ENCODE data around the gene ZCCHC17.

Gene ZCCHC17

DNA sequence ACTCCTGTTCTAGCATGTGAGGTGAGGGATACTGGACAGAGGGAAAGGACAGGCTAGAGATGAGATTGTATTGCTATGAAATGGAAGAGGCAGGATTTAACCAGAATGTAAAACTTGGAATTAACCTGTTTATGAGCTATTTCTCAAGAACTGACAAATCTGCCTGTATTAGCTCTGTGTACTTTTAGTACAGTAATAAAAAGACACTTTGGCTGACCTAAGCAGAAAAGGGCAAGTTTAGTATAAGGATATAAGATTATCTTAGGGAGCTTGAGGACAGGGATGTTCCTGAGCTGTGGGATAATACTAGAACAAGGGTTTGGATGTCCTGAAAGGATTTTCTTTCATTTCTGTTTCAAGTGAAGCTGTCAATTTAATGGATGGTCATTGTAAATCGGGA is 11.2 kb downstream of the ZCCHC17 start:
- TF ChIP-seq, protein P1, sequence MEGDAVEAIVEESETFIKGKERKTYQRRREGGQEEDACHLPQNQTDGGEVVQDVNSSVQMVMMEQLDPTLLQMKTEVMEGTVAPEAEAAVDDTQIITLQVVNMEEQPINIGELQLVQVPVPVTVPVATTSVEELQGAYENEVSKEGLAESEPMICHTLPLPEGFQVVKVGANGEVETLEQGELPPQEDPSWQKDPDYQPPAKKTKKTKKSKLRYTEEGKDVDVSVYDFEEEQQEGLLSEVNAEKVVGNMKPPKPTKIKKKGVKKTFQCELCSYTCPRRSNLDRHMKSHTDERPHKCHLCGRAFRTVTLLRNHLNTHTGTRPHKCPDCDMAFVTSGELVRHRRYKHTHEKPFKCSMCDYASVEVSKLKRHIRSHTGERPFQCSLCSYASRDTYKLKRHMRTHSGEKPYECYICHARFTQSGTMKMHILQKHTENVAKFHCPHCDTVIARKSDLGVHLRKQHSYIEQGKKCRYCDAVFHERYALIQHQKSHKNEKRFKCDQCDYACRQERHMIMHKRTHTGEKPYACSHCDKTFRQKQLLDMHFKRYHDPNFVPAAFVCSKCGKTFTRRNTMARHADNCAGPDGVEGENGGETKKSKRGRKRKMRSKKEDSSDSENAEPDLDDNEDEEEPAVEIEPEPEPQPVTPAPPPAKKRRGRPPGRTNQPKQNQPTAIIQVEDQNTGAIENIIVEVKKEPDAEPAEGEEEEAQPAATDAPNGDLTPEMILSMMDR (IDR thresholded peaks at IDR 0.05; ENCODE audit: low read length, missing control alignments), result no peak
- H3K4me3 ChIP-seq (replicated peaks; ENCODE audit: low read depth, low read length), result no peak overlapping the region
- DNase-seq (ENCODE audit: low read depth), result no peak

DNA sequence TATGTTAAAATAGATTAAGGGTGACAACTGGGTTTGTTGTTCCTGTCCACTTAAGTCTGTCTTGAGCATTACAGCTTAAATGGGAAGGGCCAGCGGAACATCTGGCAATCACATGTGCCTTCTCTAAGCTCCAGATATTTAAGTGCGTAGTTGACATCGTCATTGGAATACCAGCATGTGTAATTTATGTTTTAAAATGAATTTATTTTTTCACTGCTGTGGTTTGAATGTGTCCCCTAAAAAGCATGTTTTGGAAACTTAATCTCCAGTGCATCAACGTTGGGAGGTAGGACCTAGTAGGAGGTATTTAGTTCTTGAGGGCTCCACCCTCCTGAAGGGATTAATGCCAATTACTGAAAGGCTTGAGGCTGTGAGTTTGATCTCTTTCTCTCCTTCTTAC is 13.4 kb downstream of the ZCCHC17 start:
- H3K4me3 ChIP-seq (replicated peaks; ENCODE audit: low read depth, low read length), result no peak overlapping the region
- TF ChIP-seq, protein P1 (IDR thresholded peaks at IDR 0.05; ENCODE audit: low read length, missing control alignments), result no peak
- no peak for DNase-seq (ENCODE audit: low read depth)

DNA sequence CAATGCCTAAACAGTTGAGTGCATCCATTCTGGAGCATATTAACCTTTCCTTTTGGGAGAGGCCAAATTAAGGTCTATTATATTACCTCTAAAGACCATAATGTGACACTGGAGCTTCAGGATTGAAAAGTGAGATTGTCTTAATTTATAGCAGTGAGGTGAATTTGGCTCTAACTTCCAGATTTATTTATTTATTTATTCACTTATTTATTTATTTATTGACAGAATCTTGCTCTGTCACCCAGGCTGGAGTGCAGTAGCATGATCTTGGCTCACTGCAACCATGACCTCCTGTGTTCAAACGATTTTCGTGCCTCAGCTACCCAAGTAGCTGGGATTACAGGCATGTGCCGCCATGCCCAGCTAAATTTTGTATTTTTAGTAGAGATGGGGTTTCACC is 19.1 kb downstream of the ZCCHC17 start:
- DNase-seq (ENCODE audit: low read depth), result no peak
- TF ChIP-seq, protein P1 (IDR thresholded peaks at IDR 0.05; ENCODE audit: low read length, missing control alignments), result no peak
- no peak overlapping the region for H3K4me3 ChIP-seq (replicated peaks; ENCODE audit: low read depth, low read length)

DNA sequence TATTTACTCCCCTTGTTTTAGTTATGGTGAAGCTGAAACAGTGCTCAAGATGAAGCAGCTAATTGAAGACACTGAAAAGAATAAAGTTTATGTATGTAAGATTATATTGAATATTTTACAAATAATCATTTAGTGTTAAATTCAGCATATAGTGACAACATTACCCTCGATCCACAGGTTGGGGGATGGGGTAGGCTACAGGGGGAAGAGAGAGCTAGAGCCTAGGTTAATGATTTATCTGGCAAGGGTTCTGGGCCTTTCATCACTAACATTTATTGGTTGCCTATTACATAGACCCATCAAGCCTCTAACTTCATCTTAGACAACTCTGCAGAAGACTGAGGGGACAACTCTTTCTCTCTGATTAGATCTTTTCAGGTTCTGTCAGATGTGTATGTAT is 21.3 kb downstream of the ZCCHC17 start:
- TF ChIP-seq, protein P1 (IDR thresholded peaks at IDR 0.05; ENCODE audit: low read length, missing control alignments), result no peak
- H3K4me3 ChIP-seq (replicated peaks; ENCODE audit: low read depth, low read length), result no peak overlapping the region
- DNase-seq (ENCODE audit: low read depth), result no peak

DNA sequence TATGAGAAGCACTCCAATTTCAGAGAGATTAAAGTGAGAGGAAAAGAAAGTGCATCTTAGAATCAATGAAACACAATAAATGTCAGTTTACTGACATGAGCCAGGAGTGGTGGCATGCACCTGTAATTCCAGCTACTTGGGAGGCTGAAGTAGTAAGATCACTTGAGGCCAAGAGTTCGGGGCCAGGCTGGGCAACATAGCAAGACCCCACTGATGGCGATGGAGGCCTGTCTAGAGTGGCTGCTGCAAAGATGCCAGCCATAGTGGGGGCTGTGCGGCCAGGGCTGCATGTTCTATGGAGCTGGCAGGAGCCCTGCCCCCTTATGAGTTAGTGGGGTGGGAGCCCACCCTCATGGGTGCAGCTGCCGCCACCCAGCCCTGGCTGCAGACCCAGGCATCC is 27.3 kb downstream of the ZCCHC17 start:
- no peak overlapping the region for H3K4me3 ChIP-seq (replicated peaks; ENCODE audit: low read depth, low read length)
- no peak for DNase-seq (ENCODE audit: low read depth)
- TF ChIP-seq, protein P1 (IDR thresholded peaks at IDR 0.05; ENCODE audit: low read length, missing control alignments), result no peak

DNA sequence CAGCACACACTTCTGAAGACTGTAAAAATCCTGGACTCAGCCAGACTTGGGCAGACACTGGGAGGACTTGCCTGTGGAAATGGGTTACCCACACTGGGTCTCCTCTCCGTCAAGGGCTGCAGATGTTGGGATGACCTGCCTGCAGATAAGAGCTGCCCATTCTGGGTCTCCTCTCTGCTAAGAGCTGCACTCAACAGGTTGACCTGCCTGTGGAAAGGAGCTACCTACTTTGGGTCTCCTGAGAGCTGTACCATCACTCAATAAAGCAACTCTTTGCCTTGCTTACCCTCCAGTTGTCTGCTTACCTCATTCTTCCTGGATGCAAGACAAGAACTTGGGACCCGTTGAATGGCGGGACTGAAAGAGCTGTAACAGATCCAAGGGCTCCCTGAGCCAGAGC is 28.2 kb downstream of the ZCCHC17 start:
- H3K4me3 ChIP-seq (replicated peaks; ENCODE audit: low read depth, low read length), result no peak overlapping the region
- no peak for DNase-seq (ENCODE audit: low read depth)
- TF ChIP-seq, protein P1 (IDR thresholded peaks at IDR 0.05; ENCODE audit: low read length, missing control alignments), result no peak

DNA sequence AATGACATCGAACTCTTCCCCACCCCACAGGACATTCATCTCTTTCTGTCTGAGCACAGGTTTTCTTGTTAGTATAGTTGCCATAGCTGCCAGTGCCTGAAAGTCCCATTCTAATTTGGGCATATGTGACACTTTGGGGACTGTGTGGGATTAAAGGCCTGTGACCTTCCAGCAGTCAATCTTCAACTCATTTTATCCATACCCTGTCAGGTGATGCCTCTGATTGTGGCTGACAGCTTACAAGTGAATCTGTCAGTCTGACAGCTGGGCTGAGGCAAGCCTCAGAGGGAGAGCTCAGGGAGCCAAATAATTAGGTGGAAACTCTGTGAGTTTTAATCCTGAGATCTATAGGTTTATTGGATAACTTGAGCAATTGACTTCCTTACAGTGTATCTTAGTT is 29.6 kb downstream of the ZCCHC17 start:
- no peak overlapping the region for H3K4me3 ChIP-seq (replicated peaks; ENCODE audit: low read depth, low read length)
- TF ChIP-seq, protein P1 (IDR thresholded peaks at IDR 0.05; ENCODE audit: low read length, missing control alignments), result no peak
- no peak for DNase-seq (ENCODE audit: low read depth)

All from fibroblast of pulmonary artery (primary cell).